Neural crest cell (in vitro differentiated cells): Measurements from ENCODE around the gene CCL17. TPM values are rescaled to one million over a fixed set of nuclear protein-coding genes. Genes with fewer than 3 reads are reported as not detected.
"Not testable (repeated sequence)": the region's sequence is repeated elsewhere in the genome, so short reads cannot be mapped to it uniquely, and the experiment has no call there.

ENCODE experiments used
- DNase-seq: peaks from one replicate; pipeline ENCODE4 v3.0.0; 2021; ENCODE audit warnings: low read depth, mixed read lengths, low spot score
- H3K27ac Mint-ChIP-seq: one replicate; pipeline ENCODE4 v1.8.0; 2021; ENCODE audit warnings: mild to moderate bottlenecking, mixed read lengths; ENCODE audit not compliant: unreplicated experiment
- H3K27me3 Mint-ChIP-seq: 2 replicates; pipeline ENCODE4 v1.8.0; 2021; ENCODE audit warnings: low read depth, mild to moderate bottlenecking, mixed read lengths
- H3K36me3 Mint-ChIP-seq: 2 replicates; pipeline ENCODE4 v1.8.0; 2021; ENCODE audit warnings: low read depth, mild to moderate bottlenecking, mixed read lengths
- H3K4me1 Mint-ChIP-seq: 2 replicates; pipeline ENCODE4 v1.8.0; 2021; ENCODE audit warnings: mixed read lengths
- H3K4me3 Mint-ChIP-seq: one replicate; pipeline ENCODE4 v1.8.0; 2021; ENCODE audit warnings: mild to moderate bottlenecking, mixed read lengths
- H3K9me3 Mint-ChIP-seq: 2 replicates; pipeline ENCODE4 v1.8.0; 2021; ENCODE audit warnings: mixed read lengths
- CTCF ChIP-seq: fragments of 200-600 bp; sonication (generic); conservative IDR thresholded peaks from 2 replicates; pipeline ENCODE4 v1.5.0; 2021; ENCODE audit warnings: antibody characterized with exemption, mild to moderate bottlenecking
- total RNA-seq: library from RNA; stranded (reverse); gene quantifications from 2 replicates; pipeline ENCODE4 v1.2.1, GENCODE V29; 2021

The CCL17 gene
- total RNA-seq, 1 donor from 2014 or later: not detected

GRCh38 chr16:57427824-57428223 lies 23.3 kb downstream of the CCL17 start:
- Mint-ChIP-seq H3K4me3 (no peak overlapping the region), H3K27ac (peak overlapping the region; percentile 45), H3K36me3 (peaks cover 21% of the 10 kb centered on the region), H3K27me3 (no peaks in the 10 kb centered on the region), H3K9me3 (no peaks in the 10 kb centered on the region), H3K4me1 (no peaks in the 10 kb centered on the region)
- DNase-seq: no peak
- no peak for TF ChIP-seq CTCF

GRCh38 chr16:57430955-57431354 lies 26.4 kb downstream of the CCL17 start:
- DNase-seq: no peak
- peaks cover 25% of the 10 kb centered on the region for H3K36me3 Mint-ChIP-seq
- no peak for TF ChIP-seq CTCF
- no peaks in the 10 kb centered on the region for H3K9me3 Mint-ChIP-seq
- no peaks in the 10 kb centered on the region for H3K27me3 Mint-ChIP-seq
- no peak overlapping the region for H3K4me3 Mint-ChIP-seq
- no peaks in the 10 kb centered on the region for H3K4me1 Mint-ChIP-seq
- H3K27ac Mint-ChIP-seq: no peak overlapping the region

- no peak overlapping the region for H3K27ac Mint-ChIP-seq
- no peaks in the 10 kb centered on the region for H3K4me1 Mint-ChIP-seq
- no peak for TF ChIP-seq CTCF
- no peaks in the 10 kb centered on the region for H3K9me3 Mint-ChIP-seq
- no peak overlapping the region for H3K4me3 Mint-ChIP-seq
- peaks cover 25% of the 10 kb centered on the region for H3K36me3 Mint-ChIP-seq
- H3K27me3 Mint-ChIP-seq: no peaks in the 10 kb centered on the region
- DNase-seq: no peak
These were observed 27.9 kb downstream of the CCL17 start for GRCh38 chr16:57432505-57432904.

GRCh38 chr16:57432989-57433388 lies 28.4 kb downstream of the CCL17 start:
- no peaks in the 10 kb centered on the region for H3K27me3 Mint-ChIP-seq
- no peak for DNase-seq
- no peak for TF ChIP-seq CTCF
- H3K4me3 Mint-ChIP-seq: no peak overlapping the region
- peaks cover 26% of the 10 kb centered on the region for H3K36me3 Mint-ChIP-seq
- no peaks in the 10 kb centered on the region for H3K4me1 Mint-ChIP-seq
- no peaks in the 10 kb centered on the region for H3K9me3 Mint-ChIP-seq
- no peak overlapping the region for H3K27ac Mint-ChIP-seq

- no peak for TF ChIP-seq CTCF
- H3K4me1 Mint-ChIP-seq: no peaks in the 10 kb centered on the region
- H3K27me3 Mint-ChIP-seq: no peaks in the 10 kb centered on the region
- peaks cover 28% of the 10 kb centered on the region for H3K36me3 Mint-ChIP-seq
- no peak overlapping the region for H3K4me3 Mint-ChIP-seq
- H3K27ac Mint-ChIP-seq: no peak overlapping the region
- H3K9me3 Mint-ChIP-seq: no peaks in the 10 kb centered on the region
- no peak for DNase-seq
These were observed 29.4 kb downstream of the CCL17 start for GRCh38 chr16:57434003-57434402.

GRCh38 chr16:57435838-57436237 lies 31.3 kb downstream of the CCL17 start:
- no peak for TF ChIP-seq CTCF
- Mint-ChIP-seq H3K4me3 (no peak overlapping the region), H3K36me3 (peaks cover 37% of the 10 kb centered on the region), H3K9me3 (no peaks in the 10 kb centered on the region), H3K27me3 (no peaks in the 10 kb centered on the region), H3K4me1 (no peaks in the 10 kb centered on the region), H3K27ac (no peak overlapping the region)
- no peak for DNase-seq

- not testable (repeated sequence) for H3K9me3 Mint-ChIP-seq, H3K27ac Mint-ChIP-seq, H3K4me3 Mint-ChIP-seq, H3K4me1 Mint-ChIP-seq, H3K27me3 Mint-ChIP-seq, DNase-seq
- peaks cover 36% of the 10 kb centered on the region for H3K36me3 Mint-ChIP-seq
These were observed 35.4 kb downstream of the CCL17 start for GRCh38 chr16:57439947-57440346.

GRCh38 chr16:57440551-57440950 lies 36.0 kb downstream of the CCL17 start:
- H3K36me3 Mint-ChIP-seq: peaks cover 36% of the 10 kb centered on the region
- not testable (repeated sequence) for H3K27me3 Mint-ChIP-seq, H3K4me1 Mint-ChIP-seq, H3K4me3 Mint-ChIP-seq, DNase-seq, H3K27ac Mint-ChIP-seq, H3K9me3 Mint-ChIP-seq
